OCI-M2 (cell line): ENCODE results near the gene ZBTB16.
"Not testable (repeated sequence)": the region's sequence is repeated elsewhere in the genome, so short reads cannot be mapped to it uniquely, and the experiment has no call there.

Experiments used
- DNase-seq: peaks from one replicate; lab custom pipeline; 2025; ENCODE audit not compliant: unreplicated experiment; lab: John Stamatoyannopoulos, UW

Gene ZBTB16

DNA sequence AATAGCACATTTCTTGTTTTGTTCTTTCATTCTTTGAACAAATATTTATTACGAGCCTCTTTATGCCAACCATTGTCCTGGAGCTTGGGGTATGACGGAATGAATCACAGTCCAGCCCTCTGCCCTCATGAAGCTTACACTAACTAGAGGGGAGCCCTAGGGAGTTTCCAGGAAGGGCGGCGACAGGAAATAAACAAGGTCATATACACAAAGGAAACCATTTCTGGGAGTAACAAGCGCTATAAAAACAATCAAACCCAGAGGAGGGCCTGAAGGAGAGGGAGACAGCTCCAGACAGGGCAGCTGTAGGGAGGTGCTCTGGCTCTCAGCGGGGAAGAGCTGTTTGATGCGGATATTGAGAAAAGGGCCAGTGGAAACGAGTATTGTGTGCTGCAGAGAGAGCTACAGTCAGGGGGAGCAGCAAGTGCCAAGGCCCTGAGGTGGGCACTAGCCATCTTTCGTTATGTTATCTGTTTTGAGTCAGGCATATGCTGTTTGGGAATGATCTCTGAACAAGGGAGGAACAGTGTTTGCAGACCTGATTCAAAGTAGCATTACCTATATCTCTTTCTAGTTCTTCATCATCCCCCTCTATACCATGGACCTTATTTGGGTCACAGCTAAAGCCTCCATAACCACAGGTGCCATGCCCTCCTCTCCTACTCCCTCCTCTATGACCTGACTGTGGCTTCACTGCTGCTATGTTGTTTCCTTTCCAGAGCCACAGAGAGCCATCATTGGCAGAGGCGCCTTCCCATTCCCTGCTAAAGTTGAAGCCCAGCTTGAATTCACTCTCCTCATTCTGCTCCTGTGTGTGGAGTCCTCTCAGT, 15.3 kb upstream of the ZBTB16 start:
- no peak for DNase-seq

DNA sequence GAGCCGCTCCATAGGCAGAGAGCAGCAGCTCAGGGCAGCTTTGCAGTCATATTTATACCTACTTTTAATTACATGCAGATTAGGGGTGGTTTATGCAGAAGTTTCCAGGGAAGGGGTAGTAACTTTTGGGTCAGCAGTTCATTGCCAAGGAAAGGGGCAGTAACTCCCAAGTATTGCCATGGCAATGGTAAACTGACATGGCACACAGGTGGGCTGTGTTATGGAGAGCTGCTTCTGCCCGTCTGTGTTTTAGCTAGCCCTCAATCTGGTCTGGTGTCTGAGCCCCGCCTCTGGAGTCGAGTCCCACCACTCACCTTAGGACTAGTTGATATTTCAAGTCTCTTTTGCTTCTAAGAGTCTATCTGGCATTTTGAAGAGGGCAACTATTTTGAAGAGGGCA, 12.2 kb upstream of the ZBTB16 start:
- no peak for DNase-seq

DNA sequence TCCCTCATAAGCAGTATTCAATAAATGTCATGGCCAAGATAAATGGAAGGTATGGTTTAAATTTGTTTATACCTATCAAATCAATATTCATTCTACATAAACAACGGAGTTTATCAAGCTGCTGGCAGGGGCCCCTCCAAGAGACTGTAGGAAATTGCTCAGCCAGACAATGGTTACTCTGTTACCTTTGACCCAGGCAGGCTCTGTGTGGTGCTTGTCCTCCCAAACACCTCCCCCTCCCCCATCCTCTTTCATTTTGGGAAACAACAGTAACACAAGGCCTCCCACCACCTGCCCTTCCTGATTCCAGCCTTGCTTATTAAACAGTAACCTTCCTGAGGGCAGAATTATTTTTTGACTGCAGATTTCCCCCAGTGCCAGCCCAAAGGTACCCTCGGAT, 10.5 kb upstream of the ZBTB16 start:
- no peak for DNase-seq

DNA sequence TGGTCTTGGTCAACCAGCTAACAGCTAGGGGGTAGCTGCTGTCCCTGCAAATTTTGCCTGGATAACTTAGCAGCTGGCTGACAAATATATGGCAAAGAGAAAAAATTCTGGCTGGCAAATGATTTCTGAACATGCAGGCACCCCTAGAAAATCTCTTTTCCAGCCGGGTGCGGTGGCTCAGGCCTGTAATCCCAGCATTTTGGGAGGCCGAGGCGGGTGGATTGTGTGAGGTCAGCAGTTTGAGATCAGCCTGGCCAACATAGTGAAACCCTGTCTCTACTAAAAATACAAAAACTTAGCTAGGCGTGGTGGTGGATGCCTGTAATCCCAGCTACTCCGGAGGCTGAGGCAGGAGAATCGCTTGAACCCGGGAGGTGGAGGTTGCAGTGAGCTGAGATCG, 9.7 kb upstream of the ZBTB16 start:
- DNase-seq, result not testable (repeated sequence)

DNA sequence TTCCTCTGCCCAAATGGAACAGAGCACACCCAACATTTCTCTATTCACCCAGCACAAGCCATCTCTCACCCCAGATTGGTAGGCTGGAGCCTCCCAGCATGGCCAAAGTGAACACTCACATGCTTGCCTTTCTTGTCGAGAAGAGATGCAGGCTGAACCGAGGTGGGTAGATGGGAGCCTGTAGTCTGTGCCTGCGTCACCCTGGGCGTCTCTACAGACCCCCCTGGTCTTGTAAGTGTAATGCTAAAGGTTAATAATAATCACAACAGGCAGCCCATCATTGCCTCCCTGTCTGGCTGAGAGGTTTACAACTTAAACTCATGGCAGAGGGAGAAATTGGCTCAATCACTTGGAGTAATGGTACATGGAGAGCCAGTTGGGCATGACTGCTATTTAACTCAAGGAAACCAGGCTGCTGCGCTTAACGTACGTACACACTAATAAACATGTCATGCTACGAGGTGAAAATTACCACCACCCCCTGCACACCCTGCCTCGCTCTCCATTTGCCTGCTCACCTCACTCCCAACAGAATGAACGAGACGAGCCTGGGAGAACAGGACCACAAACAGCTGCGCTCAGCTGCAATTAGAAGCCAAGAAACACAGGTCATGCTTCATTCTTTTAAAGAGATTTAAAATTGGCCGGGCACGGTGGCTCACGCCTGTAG, 9.1 kb upstream of the ZBTB16 start:
- DNase-seq, result no peak

DNA sequence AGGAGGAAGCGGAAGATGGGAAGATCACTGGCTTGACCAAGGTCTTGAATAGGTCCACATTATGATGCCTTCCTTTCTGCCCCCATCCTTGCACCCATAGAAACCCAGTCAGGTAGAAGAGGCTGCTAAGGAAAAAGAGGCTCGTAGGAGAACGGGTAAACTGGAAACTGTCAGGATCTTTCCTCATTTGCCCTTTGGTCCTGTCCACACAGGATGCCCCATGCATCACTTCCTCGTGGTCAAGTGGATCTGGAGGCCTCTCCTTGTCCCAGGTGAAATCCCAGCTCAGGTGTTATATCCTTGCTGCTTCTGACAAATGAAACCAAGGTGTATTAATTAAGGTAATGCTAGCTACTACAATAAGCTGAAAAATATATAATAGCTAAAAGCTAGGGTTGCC, 8.0 kb upstream of the ZBTB16 start:
- DNase-seq, result no peak

DNA sequence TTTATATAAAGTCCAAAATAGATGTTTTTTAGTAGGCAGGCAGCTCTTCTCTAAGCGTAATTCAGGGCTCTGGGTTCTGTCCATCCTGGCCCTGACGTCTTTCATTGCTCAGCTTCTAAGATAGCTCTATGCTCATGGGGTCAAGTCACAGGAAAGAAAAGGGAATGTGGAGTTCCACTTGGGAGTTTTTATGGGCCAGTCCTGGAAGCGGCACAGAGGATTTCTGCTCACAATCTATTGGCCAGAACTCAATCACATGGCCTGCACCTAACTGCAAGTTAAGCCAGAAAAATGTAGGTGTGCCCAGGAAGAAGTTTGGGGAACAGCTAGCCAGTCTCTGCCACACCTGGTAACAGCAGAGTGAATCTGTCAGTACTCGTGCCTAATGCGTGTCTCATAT, 7.4 kb upstream of the ZBTB16 start:
- no peak for DNase-seq

DNA sequence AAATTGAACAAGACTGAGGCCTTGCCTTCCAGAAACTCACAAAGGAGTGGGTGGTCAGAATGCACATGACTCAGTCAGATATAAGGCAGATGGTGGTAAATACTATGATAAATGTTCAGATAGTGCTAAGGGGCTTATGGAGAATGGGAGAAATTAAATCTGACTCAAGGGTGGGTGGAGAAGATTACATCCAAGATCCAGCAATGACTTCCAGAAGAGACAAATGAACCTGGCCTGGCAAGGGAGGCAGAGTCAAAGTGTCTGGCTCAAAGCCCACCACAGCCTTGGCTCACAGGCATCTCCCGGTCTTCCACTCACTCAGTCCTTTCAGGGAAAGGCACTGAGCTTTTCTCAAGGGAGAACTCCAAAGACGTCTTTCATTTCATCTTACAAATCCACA, 6.1 kb upstream of the ZBTB16 start:
- DNase-seq, result no peak

DNA sequence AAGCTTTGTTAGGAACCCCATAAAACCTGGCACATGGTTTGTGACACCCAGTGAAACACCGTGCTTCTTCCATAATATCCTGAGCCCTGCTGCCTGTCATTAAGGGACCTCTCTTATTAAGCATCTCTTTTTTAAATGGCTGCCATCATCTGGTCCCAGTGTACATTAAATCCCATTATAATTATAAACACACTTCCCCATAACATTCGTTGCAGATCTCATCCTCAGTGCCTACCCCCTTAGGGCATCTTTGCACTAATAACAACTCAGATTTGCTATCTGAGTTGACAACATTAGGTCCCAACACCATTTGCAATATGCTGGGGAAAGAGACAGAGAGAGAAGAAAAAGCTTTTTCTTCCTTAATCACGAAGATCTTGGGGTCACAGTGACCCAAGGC, 4.7 kb upstream of the ZBTB16 start:
- DNase-seq, result no peak

DNA sequence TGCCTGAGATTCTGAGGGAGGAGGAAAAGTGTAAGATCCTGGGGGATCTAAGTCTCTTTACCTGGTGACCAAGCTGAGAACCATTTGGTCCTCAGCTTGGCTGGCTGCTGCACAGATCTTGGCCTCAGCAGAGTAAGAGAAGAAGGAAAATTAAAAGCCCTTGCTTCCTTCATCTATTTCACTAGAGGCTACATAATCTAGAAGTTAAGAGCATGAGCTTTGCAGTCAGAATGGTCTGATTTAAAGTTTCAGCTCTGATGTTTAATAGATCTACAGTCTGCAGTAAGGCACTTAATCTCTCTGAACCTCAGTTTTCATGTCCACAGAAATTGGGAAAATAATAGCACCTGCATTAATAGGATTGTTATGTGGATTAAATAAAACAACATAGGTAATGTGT, 3.1 kb upstream of the ZBTB16 start:
- DNase-seq, result no peak

DNA sequence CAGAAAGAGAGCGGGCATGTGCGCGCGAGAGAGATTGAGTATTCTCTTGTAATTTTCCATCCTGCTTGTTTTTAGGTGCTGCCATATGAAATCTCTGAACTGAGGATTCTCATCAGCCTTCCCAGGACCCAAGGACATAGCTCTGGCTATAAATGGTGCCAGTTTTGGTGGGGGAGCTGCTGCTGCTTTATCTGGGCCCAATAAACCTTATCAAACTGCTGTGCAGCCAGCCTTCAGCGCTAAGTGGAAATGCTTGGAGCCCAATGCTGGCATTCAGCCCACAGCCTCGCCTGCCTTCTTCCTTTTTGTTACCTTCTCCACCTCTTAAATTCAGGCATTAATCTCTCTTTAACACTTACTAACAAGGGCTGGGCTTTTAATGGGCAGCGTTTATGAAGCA, 2.4 kb upstream of the ZBTB16 start:
- no peak for DNase-seq

DNA sequence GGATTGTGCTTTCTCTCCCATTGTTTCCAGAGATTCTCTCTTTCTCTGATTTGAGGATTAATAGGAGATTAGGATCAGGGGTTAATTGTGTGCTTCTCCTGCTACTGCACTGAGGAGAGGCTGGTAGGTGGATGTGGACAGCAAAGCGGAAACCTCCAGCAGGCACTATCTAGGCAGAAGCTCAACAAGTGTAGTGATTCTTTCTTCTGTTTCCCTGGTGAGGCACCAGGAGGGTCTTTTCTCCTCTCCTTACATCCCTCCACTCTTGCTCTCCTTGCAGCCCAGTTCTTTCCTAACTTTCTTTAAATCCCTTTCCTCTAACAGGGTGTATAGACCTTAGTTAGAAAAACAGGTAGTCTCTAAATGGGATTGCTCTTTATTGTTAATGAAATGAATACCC, 1.9 kb upstream of the ZBTB16 start:
- DNase-seq, result no peak

DNA sequence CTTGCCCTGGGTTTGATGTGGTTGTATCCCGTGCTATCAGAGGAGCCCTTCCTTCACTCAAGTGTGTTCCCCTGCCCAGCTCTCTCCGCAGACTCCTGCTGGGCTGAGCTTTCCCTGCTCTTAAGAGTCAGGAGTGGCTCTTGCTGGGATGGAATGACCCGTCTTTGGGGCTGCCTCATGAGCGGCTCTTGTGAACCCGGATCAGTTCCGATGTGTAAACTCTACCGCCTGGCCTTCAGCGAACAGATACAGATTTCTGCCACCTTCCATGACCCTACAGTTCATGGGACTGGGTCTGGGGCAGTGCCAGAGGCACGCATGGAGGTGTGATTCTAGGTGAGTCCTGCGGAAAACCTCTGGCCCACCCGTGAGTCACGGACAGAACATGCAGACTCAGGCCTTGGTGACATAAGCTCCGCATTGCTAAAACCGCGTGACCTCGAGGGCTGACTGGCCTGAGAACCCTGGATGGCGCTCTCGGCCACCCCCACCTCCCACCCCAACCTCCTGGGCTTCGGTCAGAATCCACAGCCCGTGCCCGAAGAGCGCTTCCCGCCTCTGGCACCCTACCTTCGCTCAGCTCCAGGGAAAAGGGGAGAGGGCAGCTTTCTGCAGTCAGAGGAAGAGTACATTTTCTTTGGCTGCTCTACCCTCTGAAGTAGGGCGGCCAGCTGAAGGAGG, 1.3 kb upstream of the ZBTB16 start:
- DNase-seq, result no peak

DNA sequence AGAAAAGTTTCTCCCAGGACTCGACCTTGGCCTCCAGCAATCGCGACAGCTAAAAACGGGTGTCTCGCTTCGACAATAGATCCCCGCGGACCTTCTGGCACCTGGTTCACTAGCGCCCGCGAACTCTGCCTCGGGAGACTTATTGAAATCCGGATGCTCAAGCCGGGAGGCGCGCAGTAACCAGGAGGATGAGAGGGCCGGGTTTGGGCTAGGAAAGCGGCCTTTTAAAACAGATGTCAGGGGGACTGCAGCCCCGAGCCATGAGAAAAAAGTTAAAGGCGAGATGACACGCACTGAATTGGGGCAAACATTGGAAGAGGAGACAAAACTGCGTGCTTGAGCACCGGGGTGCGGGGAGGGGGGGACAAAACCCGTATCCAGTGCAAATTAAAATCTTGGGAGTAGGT, 637 bp upstream of the ZBTB16 start:
- no peak for DNase-seq

DNA sequence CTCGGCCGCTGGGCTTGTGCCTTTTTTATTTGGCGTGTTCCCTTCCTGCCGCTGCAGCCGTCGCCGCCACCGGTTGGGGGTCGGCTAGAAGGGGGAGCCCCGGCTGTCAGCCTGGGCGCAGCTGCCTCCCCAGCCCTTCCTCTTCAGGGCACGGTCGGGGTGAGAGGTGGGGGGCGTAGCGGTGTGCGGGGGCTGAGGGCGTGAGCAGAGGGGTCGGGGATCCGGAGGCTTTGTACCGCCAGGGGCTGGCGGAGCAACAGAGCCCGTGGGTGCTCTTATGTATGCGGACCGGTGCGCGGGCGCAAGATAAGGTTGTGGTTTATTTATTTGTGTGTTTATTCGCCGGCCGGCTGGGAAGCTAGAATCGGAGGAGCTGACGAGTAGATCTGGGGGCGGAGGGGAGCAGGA, 477 bp downstream of the ZBTB16 start:
- no peak for DNase-seq

DNA sequence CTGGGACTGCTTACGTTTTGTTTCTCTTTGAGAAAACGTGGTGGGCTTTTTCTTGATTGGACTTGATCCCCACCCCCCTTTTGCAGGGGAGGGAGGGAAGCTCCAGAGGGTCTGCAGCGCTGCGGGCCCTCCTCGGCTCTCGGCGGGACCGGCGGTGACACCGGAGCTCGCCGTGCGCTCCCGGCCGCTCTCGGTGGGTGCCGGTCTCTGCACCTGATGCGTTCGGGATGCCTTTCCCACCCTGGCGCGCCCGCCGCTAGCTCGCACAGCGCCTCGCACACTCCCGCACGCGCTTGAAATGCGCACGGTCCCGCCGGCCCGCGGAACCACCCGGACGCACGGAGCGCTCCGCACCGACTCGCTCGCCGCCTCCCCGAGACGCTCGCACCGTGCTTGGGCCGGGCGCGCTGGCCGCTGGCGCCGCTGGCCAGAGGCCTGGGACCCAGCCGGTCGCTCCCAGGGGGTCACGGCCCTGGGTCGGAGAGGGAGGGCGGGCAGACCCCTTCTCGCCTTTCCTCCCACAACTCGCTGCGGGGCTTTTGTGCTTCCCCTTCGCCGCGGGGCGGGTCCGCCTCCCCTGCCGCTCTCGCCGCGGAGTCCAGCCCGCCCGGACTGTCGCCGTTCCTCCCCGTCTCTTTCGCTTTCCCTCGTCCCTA, 1.0 kb downstream of the ZBTB16 start:
- DNase-seq, result no peak

DNA sequence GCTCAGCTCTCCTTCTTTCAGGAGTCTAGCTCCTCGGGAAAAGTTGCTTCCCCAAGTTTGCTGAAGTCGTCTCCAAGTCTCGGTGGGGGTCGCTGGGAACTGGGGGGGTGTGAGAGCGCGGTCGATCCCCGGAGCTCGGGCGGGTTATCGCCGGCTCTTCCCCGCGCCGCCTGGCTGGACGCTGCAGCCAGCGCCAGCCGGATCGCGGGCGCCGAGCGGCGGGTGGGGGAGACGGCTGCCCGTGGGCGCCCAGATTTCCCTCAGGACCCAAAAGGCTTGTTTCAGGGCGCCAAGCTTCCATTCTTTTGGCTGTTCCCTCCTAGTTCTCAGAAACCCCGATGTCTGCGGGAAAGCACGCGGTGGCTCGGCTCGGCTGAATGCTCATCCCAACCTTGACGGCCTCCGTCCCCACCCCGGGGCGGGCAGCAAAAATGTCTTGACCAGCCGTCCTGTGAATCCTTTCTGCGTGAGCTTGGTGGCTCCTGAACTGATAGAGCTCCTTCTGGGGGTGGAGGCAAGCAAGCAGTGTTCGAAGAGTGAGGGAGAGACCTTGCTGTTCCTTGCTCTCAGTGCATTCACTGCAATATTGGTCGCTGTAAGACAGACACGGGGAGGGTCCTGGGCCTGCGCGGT, 1.7 kb downstream of the ZBTB16 start:
- no peak for DNase-seq

DNA sequence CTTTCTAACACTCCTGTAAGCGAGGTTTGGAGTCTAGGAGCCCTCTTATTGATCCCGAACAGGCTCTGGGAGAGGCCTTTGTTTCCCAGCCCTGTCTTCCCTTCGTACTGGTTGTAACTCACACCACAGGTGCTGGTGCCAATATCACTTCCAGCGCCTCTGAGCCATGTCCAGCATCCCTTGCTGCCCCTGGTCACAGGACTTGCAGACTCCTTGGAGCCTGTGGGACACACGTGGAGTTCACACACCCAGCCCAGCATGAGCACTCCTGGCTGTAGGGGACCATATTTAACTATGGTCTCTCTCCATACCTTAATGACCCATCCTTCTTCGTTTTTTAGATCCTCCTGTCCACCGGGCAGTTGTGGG, 2.2 kb downstream of the ZBTB16 start:
- no peak for DNase-seq

DNA sequence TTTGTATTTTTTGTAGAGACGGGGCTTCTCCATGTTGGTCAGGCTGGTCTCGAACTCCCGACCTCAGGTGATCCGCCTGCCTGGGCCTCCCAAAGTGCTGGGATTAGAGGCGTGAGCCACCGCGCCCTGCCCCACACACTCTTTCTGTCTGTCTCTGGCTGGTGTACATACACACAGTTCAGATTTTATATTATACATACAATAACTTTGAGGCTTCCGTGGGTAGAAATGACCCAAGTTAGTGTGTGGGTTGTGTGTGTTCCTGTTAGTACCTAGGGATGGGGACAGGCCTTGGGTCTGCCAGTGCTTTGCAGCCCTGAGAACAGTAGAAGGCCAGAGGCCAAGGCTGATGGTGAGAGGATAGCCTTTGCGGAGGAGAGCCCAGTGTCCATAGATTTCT, 2.8 kb downstream of the ZBTB16 start:
- DNase-seq, result no peak

DNA sequence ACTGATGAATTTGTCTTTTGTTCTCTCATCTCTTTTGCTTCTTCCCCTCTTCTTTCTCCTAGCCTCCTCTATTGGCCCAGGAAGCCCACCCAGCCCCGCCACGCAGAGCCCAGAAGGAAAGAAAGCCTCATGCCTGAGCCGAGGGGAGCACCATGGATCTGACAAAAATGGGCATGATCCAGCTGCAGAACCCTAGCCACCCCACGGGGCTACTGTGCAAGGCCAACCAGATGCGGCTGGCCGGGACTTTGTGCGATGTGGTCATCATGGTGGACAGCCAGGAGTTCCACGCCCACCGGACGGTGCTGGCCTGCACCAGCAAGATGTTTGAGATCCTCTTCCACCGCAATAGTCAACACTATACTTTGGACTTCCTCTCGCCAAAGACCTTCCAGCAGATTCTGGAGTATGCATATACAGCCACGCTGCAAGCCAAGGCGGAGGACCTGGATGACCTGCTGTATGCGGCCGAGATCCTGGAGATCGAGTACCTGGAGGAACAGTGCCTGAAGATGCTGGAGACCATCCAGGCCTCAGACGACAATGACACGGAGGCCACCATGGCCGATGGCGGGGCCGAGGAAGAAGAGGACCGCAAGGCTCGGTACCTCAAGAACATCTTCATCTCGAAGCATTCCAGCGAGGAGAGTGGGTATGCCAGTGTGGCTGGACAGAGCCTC, 3.8 kb downstream of the ZBTB16 start:
- no peak for DNase-seq

DNA sequence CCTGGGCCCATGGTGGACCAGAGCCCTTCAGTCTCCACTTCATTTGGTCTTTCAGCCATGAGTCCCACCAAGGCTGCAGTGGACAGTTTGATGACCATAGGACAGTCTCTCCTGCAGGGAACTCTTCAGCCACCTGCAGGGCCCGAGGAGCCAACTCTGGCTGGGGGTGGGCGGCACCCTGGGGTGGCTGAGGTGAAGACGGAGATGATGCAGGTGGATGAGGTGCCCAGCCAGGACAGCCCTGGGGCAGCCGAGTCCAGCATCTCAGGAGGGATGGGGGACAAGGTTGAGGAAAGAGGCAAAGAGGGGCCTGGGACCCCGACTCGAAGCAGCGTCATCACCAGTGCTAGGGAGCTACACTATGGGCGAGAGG, 4.3 kb downstream of the ZBTB16 start:
- DNase-seq, result no peak
